SJSA1 (cell line): ENCODE measurements around the gene FKBP9. TPM values are rescaled to one million over a fixed set of nuclear protein-coding genes. Genes with fewer than 3 reads are reported as not detected.
"Not testable (repeated sequence)": the region's sequence is repeated elsewhere in the genome, so short reads cannot be mapped to it uniquely, and the experiment has no call there.

Source experiments
- DNase-seq, 2 experiments: peaks; one replicate each; pipeline ENCODE4 v3.0.0-alpha.2; 2015 to 2020; ENCODE audit warnings: low spot score in 2 of 2, low read depth in 1 of 2
- H3K27ac ChIP-seq: fragments of 250-450 bp; sonication (Bioruptor Pico); 2 replicates; pipeline ENCODE4 v1.5.1; 2020; ENCODE audit warnings: mild to moderate bottlenecking, moderate library complexity
- H3K27me3 ChIP-seq: fragments of 250-450 bp; sonication (Bioruptor Pico); replicated peaks from 2 replicates; pipeline ENCODE4 v1.5.1; 2020; ENCODE audit warnings: mild to moderate bottlenecking, moderate library complexity
- H3K36me3 ChIP-seq: fragments of 250-450 bp; sonication (Bioruptor Pico); 2 replicates; pipeline ENCODE4 v1.5.1; 2020; ENCODE audit warnings: mild to moderate bottlenecking
- H3K4me1 ChIP-seq: fragments of 250-450 bp; sonication (Bioruptor Pico); replicated peaks from 2 replicates; pipeline ENCODE4 v1.6.1; 2021; ENCODE audit warnings: mild to moderate bottlenecking
- H3K4me3 ChIP-seq: fragments of 250-450 bp; sonication (Bioruptor Pico); 2 replicates; pipeline ENCODE4 v1.5.1; 2020; ENCODE audit warnings: mild to moderate bottlenecking
- H3K9me3 ChIP-seq: fragments of 250-450 bp; sonication (Bioruptor Pico); replicated peaks from 2 replicates; pipeline ENCODE4 v1.5.1; 2020; ENCODE audit warnings: mild to moderate bottlenecking
- total RNA-seq: library from RNA; depleted of rRNA; stranded (reverse); fragments of >200 nt; shearing (Covaris generic); gene quantifications from 2 replicates; pipeline ENCODE4 v1.2.3, GENCODE V29; 2014

Gene FKBP9
- total RNA-seq, 1 experiment from 2014 or later = 234 TPM

- DNase-seq, H3K4me1 ChIP-seq, H3K36me3 ChIP-seq, H3K27me3 ChIP-seq, H3K27ac ChIP-seq, H3K4me3 ChIP-seq, H3K9me3 ChIP-seq: not testable (repeated sequence)
Observed at GRCh38 chr7:32971967-32972366, 14.7 kb downstream of the FKBP9 start.

GRCh38 chr7:32977159-32977558 is 19.9 kb downstream of the FKBP9 start:
- not testable (repeated sequence) for H3K4me1 ChIP-seq, H3K27me3 ChIP-seq

GRCh38 chr7:32979246-32979645 is 22.0 kb downstream of the FKBP9 start:
- H3K36me3 ChIP-seq, H3K4me3 ChIP-seq, H3K4me1 ChIP-seq, H3K9me3 ChIP-seq, H3K27me3 ChIP-seq: not testable (repeated sequence)
- H3K27ac ChIP-seq = peak overlapping the region; percentile 33; the same call in 1 of the 2 replicates
- peak; percentile 16 to 54 for DNase-seq

More at GRCh38 chr7:32977159-32977558, 19.9 kb downstream of the FKBP9 start:
- not testable (repeated sequence) for DNase-seq, H3K27ac ChIP-seq, H3K4me3 ChIP-seq, H3K36me3 ChIP-seq, H3K9me3 ChIP-seq

- not testable (repeated sequence) for H3K9me3 ChIP-seq, H3K27me3 ChIP-seq, H3K27ac ChIP-seq, H3K4me3 ChIP-seq, H3K4me1 ChIP-seq, DNase-seq, H3K36me3 ChIP-seq
Observed at GRCh38 chr7:32979902-32980301, 22.7 kb downstream of the FKBP9 start.

GRCh38 chr7:32988148-32988547 is 30.9 kb downstream of the FKBP9 start:
- H3K27ac ChIP-seq, H3K36me3 ChIP-seq, H3K4me1 ChIP-seq, H3K9me3 ChIP-seq, DNase-seq, H3K4me3 ChIP-seq, H3K27me3 ChIP-seq: not testable (repeated sequence)

- not testable (repeated sequence) for H3K27me3 ChIP-seq, H3K4me3 ChIP-seq, H3K4me1 ChIP-seq, H3K9me3 ChIP-seq, H3K27ac ChIP-seq, H3K36me3 ChIP-seq
- peak in 1 of 2 experiments; percentile 51 for DNase-seq
Observed at GRCh38 chr7:32991068-32991585, 33.9 kb downstream of the FKBP9 start.

- H3K27ac ChIP-seq, H3K4me1 ChIP-seq, H3K4me3 ChIP-seq, H3K36me3 ChIP-seq, DNase-seq, H3K9me3 ChIP-seq, H3K27me3 ChIP-seq: not testable (repeated sequence)
Observed at GRCh38 chr7:32991975-32992700, 34.9 kb downstream of the FKBP9 start.

GRCh38 chr7:32992750-32993149 is 35.5 kb downstream of the FKBP9 start:
- not testable (repeated sequence) for H3K27me3 ChIP-seq, H3K36me3 ChIP-seq, H3K4me3 ChIP-seq, H3K9me3 ChIP-seq, H3K27ac ChIP-seq, H3K4me1 ChIP-seq, DNase-seq

GRCh38 chr7:32997956-32998355 is 40.7 kb downstream of the FKBP9 start:
- H3K4me3 ChIP-seq, H3K4me1 ChIP-seq, H3K9me3 ChIP-seq, H3K36me3 ChIP-seq, H3K27me3 ChIP-seq, H3K27ac ChIP-seq: not testable (repeated sequence)
- DNase-seq = peak in 1 of 2 experiments; percentile 12

GRCh38 chr7:32998361-32999171 is 41.3 kb downstream of the FKBP9 start:
- not testable (repeated sequence) for H3K27me3 ChIP-seq, H3K9me3 ChIP-seq, H3K36me3 ChIP-seq, H3K27ac ChIP-seq, H3K4me3 ChIP-seq, H3K4me1 ChIP-seq
- peak; percentile 64 to 66 for DNase-seq

GRCh38 chr7:32999380-32999779 is 42.1 kb downstream of the FKBP9 start:
- H3K9me3 ChIP-seq, H3K4me3 ChIP-seq, H3K4me1 ChIP-seq, H3K36me3 ChIP-seq, H3K27ac ChIP-seq, H3K27me3 ChIP-seq, DNase-seq: not testable (repeated sequence)

- DNase-seq, H3K9me3 ChIP-seq, H3K4me1 ChIP-seq, H3K36me3 ChIP-seq, H3K27ac ChIP-seq, H3K4me3 ChIP-seq, H3K27me3 ChIP-seq: not testable (repeated sequence)
Observed at GRCh38 chr7:33003111-33003510, 45.9 kb downstream of the FKBP9 start.

GRCh38 chr7:33004104-33004616 is 46.9 kb downstream of the FKBP9 start:
- not testable (repeated sequence) for DNase-seq

GRCh38 chr7:33005193-33005592 is 48.0 kb downstream of the FKBP9 start:
- not testable (repeated sequence) for H3K4me3 ChIP-seq, H3K4me1 ChIP-seq, H3K9me3 ChIP-seq, H3K27me3 ChIP-seq, H3K36me3 ChIP-seq, H3K27ac ChIP-seq, DNase-seq

More at GRCh38 chr7:33004104-33004616, 46.9 kb downstream of the FKBP9 start:
- H3K4me3 ChIP-seq, H3K36me3 ChIP-seq, H3K4me1 ChIP-seq, H3K27me3 ChIP-seq, H3K27ac ChIP-seq, H3K9me3 ChIP-seq: not testable (repeated sequence)
